KOPT-K1 (cell line): ENCODE measurements around the gene CCNYL1.

Experiments
- H3K27ac ChIP-seq: fragments of 200-600 bp; sonication (generic); 2 replicates; pipeline ENCODE4 v1.5.1; 2016; ENCODE audit warnings: antibody characterized with exemption, mild to moderate bottlenecking, low read depth, low read length; ENCODE audit not compliant: poor library complexity, severe bottlenecking
- H3K36me3 ChIP-seq: fragments of 200-600 bp; sonication (generic); 2 replicates; pipeline ENCODE4 v1.5.1; 2017; ENCODE audit warnings: antibody characterized with exemption, mild to moderate bottlenecking, low read length, moderate library complexity; ENCODE audit not compliant: insufficient read depth
- H3K9me3 ChIP-seq: fragments of 200-600 bp; sonication (generic); 2 replicates; pipeline ENCODE4 v1.5.1; 2017; ENCODE audit warnings: antibody characterized with exemption, low read length, mild to moderate bottlenecking; ENCODE audit not compliant: insufficient read depth, poor library complexity, severe bottlenecking

CCNYL1 gene

GRCh38 chr2:207710814-207711740 is at the start of gene CCNYL1:
Gene CCNYL1 (plus strand): TSS chr2:207711640. CDS start chr2:207711897, 257 bp downstream.
- H3K27ac ChIP-seq = peak within 1 kb of the TSS; percentile 61
- no peaks in the 10 kb centered on the region for H3K36me3 ChIP-seq
- no peaks in the 10 kb centered on the region for H3K9me3 ChIP-seq

GRCh38 chr2:207662203-207662602 is 49.2 kb upstream of the CCNYL1 start:
- Histone ChIP-seq H3K36me3 (no peaks in the 10 kb centered on the region), H3K9me3 (no peaks in the 10 kb centered on the region), H3K27ac (no peak overlapping the region)

- H3K9me3 ChIP-seq = no peaks in the 10 kb centered on the region
These were observed 47.4 kb upstream of the CCNYL1 start for GRCh38 chr2:207663870-207664545.

GRCh38 chr2:207670887-207671286 is 40.6 kb upstream of the CCNYL1 start:
- Histone ChIP-seq H3K9me3 (no peaks in the 10 kb centered on the region), H3K36me3 (no peaks in the 10 kb centered on the region), H3K27ac (no peak overlapping the region)

More at GRCh38 chr2:207663870-207664545, 47.4 kb upstream of the CCNYL1 start:
- no peaks in the 10 kb centered on the region for H3K36me3 ChIP-seq
- H3K27ac ChIP-seq = no peak overlapping the region

GRCh38 chr2:207673431-207673830 is 38.0 kb upstream of the CCNYL1 start:
- no peak overlapping the region for H3K27ac ChIP-seq
- no peaks in the 10 kb centered on the region for H3K9me3 ChIP-seq
- no peaks in the 10 kb centered on the region for H3K36me3 ChIP-seq

DNA sequence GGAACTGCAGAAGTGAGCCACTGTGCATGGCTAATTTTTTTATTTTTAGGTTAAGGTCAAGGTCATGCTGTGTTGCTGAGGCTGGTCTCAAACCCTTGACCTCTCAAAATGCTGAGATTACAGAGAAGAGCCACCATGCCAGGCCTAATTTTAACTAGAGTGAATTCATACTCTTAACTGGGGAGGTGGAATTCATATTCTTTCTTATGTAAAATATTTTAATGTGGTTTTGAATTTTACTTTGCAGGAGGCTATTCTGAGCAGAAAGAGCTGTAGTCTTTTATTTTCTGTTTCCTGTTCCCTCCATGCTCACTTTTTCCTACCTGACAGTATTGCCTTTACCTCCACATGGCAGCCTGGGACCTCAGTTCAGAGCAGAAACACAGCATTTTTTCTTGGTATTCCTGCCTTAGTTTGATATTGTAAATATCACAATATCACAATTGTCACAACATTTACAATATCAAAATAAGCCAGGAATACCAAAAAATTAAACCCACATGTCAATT is 37.1 kb upstream of the CCNYL1 start:
- H3K36me3 ChIP-seq = no peaks in the 10 kb centered on the region
- no peak overlapping the region for H3K27ac ChIP-seq
- H3K9me3 ChIP-seq = no peaks in the 10 kb centered on the region

DNA sequence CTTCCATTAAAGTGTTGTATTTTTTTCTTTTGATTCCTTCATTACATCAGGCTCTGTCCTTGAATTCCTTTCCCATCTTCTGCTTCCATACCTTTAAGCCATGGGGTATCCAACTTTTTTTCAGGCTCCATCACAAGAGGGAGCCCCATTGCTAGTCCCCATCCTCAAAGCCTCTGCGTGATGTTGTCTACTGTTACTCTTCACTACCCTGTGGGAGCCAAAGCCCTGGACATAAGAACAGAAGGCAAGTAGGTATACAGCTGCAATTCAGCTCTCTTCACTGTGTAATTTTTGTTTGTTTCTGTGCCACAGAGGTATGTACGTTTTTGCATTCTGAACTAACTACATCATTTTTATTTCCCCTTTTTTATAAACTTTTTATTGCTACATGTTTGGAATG is 36.6 kb upstream of the CCNYL1 start:
- Histone ChIP-seq H3K27ac (no peak overlapping the region), H3K36me3 (no peaks in the 10 kb centered on the region), H3K9me3 (no peaks in the 10 kb centered on the region)

DNA sequence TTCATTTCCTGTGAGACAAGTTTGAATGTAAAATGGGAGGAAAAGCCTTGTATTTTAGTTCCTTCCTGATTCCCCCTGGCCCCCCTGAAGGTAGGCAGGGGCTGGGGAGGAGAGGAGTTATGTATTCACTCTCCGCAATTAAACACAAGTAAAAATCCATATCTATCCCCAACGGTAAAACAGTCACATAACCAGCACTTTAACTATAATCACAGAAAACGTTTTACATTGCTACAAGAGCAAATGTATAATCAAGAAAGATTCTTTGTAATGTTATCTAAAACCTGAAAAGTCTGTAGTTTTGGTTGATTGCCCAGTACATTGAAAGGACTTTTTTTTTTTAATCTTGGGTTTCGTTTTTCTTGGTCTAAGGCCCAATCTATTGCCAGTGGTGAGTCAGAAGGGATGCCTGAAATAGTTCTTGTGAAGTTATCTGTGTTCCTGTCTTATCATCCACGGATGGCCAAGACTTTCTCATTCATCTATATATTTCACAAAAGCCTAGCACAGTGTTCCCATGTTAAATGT is 34.5 kb upstream of the CCNYL1 start:
- Histone ChIP-seq H3K36me3 (no peaks in the 10 kb centered on the region), H3K27ac (no peak overlapping the region), H3K9me3 (no peaks in the 10 kb centered on the region)

- Histone ChIP-seq H3K9me3 (no peaks in the 10 kb centered on the region), H3K36me3 (no peaks in the 10 kb centered on the region), H3K27ac (no peak overlapping the region)
These were observed 30.0 kb upstream of the CCNYL1 start for GRCh38 chr2:207681431-207681830.

GRCh38 chr2:207682557-207682956 is 28.9 kb upstream of the CCNYL1 start:
- Histone ChIP-seq H3K9me3 (no peaks in the 10 kb centered on the region), H3K36me3 (no peaks in the 10 kb centered on the region), H3K27ac (no peak overlapping the region)

- H3K27ac ChIP-seq = no peak overlapping the region
- H3K36me3 ChIP-seq = no peaks in the 10 kb centered on the region
These were observed 28.0 kb upstream of the CCNYL1 start for GRCh38 chr2:207683438-207683837.

GRCh38 chr2:207683879-207684627 is 27.4 kb upstream of the CCNYL1 start:
- H3K27ac ChIP-seq = no peak overlapping the region
- no peaks in the 10 kb centered on the region for H3K36me3 ChIP-seq
- H3K9me3 ChIP-seq = no peaks in the 10 kb centered on the region

More at GRCh38 chr2:207683438-207683837, 28.0 kb upstream of the CCNYL1 start:
- H3K9me3 ChIP-seq = no peaks in the 10 kb centered on the region

GRCh38 chr2:207686812-207687211 is 24.6 kb upstream of the CCNYL1 start:
- no peak overlapping the region for H3K27ac ChIP-seq
- no peaks in the 10 kb centered on the region for H3K9me3 ChIP-seq
- no peaks in the 10 kb centered on the region for H3K36me3 ChIP-seq

DNA sequence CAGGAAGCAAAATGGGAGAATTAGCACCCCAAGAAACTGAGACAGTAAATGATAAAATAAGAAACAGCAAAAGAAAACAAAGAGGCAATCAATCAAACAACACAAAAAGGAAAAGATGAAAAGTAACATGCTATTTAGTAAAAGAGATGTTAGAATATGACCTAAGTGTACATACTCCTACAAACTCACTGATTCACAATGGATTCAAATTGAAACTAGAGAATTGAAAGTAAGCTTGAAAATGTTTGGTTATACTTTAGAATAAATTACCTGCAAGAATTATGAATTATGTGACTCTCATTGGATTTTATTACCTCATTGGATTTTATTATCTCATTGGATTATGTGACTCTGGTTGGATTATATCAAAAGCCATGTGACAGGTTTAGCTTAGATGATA is 22.8 kb upstream of the CCNYL1 start:
- H3K27ac ChIP-seq = no peak overlapping the region
- no peaks in the 10 kb centered on the region for H3K36me3 ChIP-seq
- no peaks in the 10 kb centered on the region for H3K9me3 ChIP-seq
